HCEC 1CT (cell line): Measurements from ENCODE around the gene TTC22.

Experiments
- DNase-seq: peaks from one replicate; pipeline ENCODE4 v3.0.0-alpha.2; 2017

TTC22 gene

GRCh38 chr1:54745274-54745673, 55.8 kb downstream of the TTC22 start:
- DNase-seq: no peak

GRCh38 chr1:54744696-54745095, 56.4 kb downstream of the TTC22 start:
- DNase-seq: no peak

GRCh38 chr1:54743416-54744226, 57.5 kb downstream of the TTC22 start:
- DNase-seq: no peak

GRCh38 chr1:54742282-54742681, 58.8 kb downstream of the TTC22 start:
- DNase-seq: no peak

GRCh38 chr1:54741531-54741930, 59.6 kb downstream of the TTC22 start:
- no peak for DNase-seq

- no peak for DNase-seq
Observed at GRCh38 chr1:54738244-54738643, 62.9 kb downstream of the TTC22 start.

GRCh38 chr1:54736685-54737084, 64.4 kb downstream of the TTC22 start:
- DNase-seq: no peak
